GM19035 (cell line): ENCODE data around the gene FBXW10.
"Not testable (repeated sequence)": the region's sequence is repeated elsewhere in the genome, so short reads cannot be mapped to it uniquely, and the experiment has no call there.

Experiments used
- ATAC-seq: cut with Tn5 transposase; IDR thresholded peaks from one replicate; pipeline ENCODE4 v1.9.1; 2021; ENCODE audit not compliant: unreplicated experiment

FBXW10 gene

DNA sequence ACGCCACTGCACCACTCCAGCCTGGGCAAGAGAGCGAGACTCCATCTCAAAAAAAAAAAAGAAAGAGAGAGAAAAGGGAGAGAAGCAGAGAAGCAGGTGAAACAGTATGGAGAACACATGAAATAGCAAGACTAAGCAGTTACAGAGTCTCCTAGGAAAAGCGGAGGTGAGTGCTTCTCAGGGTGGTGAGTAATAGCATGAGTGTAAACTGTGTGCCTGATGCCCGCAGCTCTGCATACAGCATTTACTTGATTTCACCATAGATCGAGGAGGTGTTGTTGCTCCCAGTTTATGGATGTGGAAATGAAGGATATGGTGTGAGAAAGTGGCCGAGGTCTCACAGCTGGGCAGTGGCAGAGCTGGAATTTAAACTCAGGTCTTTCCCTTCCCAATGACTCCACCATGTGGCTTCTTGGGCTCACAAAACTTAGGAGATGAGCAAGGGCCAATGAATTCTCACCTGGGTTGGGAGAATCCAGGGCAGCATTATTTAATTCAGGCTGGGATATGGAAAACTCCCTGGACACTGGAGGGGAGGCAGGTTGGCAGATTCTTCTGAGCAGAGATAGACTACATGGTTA is 10.1 kb downstream of the FBXW10 start:
- not testable (repeated sequence) for ATAC-seq

DNA sequence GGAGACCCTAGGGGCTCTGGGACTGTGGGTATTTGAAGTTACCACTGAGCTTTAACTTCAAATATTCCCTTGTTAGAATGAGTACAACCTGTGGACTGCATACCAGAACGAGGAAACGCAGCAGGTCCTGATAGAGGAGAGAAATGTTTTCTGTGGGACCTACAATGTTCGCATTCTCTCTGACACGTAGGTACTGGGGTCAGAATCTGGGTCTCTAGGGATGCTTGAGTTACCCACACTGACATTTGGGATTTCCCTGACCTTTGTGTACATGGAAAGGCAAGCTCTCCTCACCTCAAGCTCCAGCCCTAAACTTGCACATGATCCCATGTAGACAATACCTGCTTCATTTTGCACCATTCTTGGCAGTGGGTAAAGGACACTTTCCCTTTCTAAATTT is 12.1 kb downstream of the FBXW10 start:
- ATAC-seq: not testable (repeated sequence)

DNA sequence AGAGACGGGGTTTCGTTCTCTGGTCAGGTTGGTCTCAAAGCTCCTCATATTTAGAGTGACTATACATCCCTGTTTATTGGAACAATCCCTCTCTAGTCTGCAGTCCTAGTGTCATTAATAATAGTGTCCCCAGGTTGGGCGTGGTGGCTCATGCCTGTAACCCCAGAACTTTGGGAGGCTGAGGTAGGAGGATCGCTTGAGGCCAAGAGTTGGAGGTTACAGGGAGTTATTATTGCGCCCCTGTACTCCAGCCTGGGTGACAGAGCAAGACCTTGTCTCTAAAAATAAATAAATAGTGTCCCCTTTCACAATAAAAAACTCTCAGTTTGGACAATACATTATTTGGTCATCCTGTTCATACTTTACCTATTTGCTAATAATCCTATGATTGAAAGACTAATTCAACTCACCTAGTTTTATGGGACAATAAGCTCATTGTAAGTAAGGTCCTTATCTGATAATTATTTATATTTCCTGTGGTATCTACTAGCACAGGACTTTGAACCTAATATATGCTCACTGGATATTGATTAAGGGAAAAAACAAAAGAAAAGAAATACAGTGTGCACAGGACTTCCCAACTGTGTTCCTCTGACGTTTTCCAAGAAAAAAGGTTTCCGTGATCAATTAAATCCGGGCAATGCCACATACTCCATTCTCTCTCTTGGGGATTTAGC is 13.7 kb downstream of the FBXW10 start:
- ATAC-seq: not testable (repeated sequence)

DNA sequence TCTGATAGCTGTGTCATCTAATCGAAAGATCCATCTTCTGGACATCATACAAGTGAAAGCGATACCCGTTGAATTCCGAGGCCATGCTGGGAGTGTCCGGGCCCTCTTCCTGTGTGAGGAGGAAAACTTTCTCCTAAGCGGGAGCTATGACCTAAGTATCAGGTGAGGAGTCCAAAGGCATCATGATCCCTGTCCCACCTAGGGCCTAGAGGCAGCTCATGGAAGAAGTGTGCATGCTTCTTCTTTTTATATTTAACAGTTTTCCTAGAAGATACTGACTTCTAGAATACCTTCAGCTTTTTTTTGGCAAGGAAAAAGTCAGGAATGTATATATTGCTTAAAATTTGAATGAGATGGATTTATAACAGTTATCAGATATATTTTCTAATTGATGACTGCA is 14.5 kb downstream of the FBXW10 start:
- not testable (repeated sequence) for ATAC-seq

DNA sequence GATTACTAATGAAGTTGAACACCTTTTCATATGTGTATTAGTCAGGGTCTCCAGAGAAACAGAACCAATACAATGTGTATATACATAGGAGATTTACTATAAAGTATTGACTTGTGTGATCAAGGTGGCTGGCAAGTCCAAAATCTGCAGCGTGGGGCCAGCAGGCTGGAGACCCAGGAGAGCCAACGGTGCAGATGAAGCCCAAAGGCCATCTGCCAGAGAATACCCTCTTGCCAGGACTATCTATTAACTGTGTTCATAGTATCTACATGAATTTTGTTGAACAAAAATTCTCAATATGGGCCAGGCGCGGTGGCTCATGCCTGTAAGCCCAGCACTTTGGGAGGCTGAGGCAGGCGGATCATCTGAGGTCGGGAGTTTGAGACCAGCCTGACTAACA is 16.4 kb downstream of the FBXW10 start:
- not testable (repeated sequence) for ATAC-seq

DNA sequence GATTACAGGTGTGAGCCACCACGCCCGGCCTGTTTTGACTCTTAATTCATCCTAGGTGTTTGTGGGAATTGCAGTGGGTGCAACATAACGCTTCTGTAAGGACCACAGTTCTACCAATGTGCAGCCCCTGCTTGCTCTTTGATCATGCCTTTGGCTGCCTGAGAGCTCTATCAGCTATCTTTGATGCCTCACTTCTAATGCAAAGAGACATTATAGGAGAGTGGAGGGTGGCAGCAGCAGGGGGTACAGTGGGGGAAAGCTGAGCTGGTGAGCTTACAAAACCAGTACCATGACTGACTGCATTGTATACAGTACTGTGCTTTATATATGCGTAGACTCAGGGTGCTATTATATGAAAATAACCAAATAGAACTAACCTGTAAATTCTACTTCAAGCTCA is 26.7 kb downstream of the FBXW10 start:
- not testable (repeated sequence) for ATAC-seq

DNA sequence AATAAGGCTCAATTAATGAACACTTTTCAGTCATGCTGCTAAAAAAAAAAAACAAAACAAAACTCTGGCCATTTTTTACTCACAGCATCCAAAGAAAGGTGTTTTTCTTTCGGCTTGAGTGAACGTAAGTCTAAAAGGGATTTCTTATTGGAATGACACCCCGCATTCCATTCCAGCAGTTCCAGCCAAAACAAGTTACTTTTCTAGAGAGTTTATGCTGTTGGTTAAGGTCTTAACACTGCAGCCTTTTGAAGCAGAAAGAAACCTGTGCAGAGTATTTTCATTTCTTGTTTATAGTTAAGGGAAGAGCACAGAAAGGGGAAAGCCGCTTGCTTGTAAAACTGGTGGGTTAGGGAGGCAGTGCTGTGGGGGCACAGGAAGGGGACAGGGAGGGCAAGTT is 27.2 kb downstream of the FBXW10 start:
- ATAC-seq: not testable (repeated sequence)

DNA sequence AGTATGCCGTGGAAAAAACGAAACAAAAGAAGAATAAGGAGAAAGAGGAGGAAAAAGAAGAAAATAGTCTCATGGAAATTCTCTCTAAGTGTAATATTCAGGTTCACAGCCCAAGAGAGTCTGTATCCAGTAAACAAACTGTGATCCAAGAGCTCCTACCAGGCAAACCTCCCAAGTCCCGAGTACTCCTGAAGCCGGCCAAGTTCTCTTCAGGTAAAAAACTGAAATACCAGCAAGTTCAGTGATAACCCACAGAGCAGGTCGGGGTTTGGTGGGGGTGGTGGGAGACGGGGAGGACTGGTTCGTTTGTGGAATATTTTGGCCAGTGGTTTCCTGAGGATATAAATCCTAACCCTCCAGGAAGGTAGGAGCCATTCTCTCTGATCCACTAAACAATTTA is 28.6 kb downstream of the FBXW10 start:
- no peak for ATAC-seq

DNA sequence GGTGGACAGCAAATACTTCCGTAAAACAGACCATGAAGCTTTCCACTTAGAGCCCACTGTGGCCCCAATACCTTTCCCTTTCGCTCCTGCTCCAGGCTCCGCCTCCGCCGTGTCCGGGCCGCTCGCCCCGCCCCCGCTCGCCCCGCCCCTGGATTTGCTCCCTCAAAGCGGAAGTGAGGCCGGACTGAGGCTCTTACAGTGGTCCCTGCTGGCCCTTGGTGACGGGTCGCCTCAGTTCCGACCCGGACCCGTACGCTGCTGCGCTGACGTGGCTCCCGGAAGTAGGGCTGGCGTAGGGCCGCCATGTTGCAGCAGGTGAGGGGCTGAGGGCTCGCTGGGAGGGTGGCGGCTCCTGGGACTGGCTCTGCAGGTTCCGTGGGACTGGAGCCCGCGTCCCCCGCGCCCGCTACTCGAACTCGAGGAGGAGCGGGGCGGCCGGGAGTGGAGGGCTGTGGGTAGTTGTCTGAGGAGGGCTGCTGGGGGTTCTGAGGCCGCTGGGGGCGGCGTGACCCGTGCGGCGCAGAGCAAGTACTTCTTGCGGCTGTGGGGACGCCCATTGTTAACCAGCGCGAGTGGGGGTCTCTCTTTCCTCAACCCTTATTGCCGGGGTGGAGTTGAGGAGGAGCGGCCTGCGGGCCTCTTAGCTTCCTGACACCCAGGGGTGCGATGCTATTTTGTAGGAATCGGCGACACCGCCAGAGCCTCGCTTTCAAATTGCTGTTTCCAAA is 37.3 kb downstream of the FBXW10 start, which contains the start of gene TVP23B:
TSS of gene TVP23B (plus strand) at position 193 of the 728 bp plus-strand sequence. CDS start at position 304, 111 bp downstream.
- peak; percentile 97 for ATAC-seq

DNA sequence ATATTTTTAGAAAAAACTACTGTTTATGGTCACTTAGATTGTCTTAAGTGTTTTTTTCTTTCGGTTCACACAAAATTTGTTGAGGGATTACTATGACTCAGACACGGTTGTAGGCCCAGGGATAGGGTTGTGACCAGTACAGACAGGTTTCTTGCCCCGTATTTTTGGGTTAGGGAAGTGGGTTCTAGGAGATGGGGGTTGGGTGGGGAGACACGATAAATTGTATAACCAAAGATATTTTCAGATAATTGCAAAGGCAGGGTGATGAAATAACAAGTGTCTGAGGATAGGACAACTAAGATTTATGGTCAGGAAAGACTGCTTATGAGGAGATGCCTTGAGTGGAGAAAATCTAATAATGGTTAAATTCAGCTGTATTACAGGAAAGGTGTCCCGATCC is 38.0 kb downstream of the FBXW10 start:
- ATAC-seq: not testable (repeated sequence)

DNA sequence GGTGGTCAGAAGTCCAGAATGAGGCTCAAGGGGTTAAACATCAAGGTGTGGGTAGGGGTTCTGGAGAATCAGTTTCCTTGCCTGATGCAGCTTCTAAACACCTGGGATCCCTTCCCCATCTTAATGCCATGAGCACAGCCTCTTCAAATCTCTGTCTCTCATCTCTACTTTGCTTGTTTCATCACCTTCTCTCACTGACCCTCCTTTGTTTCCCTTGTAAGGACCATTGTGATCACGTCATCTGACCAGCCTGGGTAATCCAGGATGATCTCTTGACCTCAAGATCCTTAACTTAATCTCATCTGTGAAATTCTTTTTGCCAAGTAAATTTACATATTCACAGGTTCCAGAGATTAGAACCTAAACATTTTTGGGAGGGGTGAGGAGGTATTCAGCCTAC is 42.1 kb downstream of the FBXW10 start:
- ATAC-seq: not testable (repeated sequence)

DNA sequence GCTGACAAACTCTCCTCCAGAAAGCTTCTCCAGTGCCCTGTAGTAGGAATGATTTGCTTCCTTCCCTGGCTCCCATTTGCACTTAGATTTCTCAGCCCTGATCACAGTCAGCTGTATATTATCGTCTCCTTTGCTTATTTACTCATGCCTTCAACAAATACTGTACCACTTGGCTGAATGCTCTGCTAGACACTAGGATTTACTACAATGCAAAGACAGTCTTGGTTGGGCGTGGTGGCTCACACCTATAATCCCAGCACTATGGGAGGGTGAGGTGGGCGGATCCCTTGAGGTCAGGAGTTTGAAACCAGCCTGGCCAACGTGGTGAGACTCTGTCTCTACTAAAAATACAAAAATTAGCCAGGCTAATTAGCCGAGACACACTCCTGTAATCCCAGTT is 43.0 kb downstream of the FBXW10 start:
- ATAC-seq: not testable (repeated sequence)

DNA sequence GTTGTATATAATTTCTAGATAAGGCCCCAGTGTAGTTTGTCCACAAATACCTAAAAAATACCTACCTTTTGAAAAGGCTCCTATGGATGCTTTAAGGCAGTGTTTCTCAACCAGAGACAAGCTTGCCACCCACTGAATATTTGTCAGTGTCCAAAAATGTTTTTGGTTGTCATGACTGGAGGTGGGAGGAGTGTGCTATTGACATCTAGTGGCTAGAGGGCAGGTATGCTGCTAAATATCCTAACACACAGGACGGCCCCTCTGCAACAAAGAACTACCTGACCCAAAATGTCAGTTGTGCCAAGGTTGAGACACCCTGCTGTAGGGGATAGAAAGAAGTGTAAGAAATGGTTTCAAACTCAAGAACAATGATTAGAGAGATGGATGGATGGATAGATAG is 47.5 kb downstream of the FBXW10 start:
- not testable (repeated sequence) for ATAC-seq

DNA sequence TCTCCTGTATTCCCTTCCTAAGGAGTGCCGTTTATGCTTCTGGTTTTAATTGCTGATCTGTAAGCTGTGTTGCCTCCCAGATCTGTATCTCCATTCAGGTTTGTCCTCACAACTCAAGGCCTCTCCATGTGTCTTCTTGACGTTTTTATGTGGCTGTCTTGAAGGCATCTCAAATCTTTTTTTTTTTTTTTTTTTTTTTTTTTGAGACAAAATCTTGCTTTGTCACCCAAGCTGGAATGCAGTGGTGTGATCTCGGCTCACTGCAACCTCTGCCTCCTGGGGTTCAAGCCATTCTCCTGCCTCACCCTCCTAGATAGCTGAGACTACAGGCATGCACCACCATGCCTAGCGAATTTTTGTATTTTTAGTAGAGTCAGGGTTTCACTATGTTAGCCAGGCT is 51.0 kb downstream of the FBXW10 start:
- ATAC-seq: not testable (repeated sequence)

DNA sequence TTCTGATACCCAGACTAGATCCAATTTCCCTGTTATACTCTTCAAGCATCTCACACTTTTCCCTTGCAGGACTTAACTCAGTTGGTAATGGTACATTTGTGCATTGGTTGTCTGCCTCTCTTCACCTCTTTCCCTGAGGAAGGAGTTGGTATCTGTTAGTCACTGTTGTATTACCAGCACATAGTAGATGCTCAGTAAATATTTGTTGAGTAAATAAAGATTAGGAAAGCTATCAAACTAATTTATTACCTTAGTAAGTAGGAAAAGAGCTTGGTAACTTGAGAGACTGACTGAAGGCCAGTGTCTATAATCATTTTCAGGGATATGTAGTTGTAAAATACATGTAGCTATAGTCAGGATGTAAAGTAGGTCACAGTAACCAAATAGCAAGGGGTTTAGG is 53.0 kb downstream of the FBXW10 start:
- not testable (repeated sequence) for ATAC-seq

DNA sequence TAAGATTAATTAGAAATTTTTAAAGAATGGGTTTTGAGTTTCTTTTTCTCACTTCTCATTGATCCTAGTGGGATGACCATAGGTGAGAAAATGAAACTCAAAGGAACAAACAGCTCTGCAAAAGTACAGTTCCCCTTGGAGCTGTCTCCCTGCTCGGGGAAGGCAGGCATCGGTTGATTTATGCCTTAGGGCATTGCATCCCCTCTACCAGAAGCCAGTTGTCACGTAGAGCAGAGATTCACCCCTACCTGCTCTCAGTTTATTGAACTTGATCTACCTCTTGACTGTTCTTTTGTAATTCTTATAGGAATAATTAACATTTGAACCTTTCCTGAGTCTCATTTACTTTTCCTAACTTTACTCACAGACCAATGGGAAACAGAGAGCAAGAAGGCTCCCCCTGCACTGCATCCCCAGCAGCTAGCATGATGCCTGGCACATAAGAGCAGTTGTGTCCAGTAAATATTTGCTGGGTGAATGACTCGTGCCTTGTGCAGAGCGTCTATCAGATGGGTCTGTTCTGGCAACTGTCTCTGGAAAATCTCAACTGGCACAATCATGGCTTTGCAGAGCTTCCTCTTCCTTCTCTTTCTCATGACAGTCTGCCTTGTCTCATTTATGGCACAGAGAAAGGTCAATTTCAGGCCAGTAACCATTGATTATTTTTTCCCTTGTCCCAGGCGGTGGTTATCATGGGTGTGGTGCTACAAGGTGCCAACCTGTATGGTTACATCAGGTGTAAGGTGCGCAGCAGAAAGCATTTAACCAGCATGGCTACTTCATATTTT is 59.8 kb downstream of the FBXW10 start:
- ATAC-seq: not testable (repeated sequence)

DNA sequence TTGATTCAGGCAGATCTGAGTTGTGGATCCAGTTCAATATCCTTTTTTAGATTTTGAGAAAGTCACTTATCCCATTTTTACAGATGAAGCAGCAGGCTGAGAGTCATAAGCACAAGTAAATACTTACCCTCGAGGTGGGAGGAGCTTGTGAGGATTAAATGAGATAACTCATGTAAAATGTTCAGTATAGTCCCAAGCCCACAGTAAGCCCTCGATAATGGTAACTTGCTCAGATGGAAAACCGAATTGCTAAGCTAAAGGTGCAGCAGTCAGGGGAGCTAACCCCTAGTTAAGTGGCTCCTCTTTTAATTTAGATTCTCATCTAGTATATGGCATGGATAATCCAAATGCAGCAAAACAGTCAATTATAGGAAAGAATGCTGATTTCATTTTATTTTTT is 72.1 kb downstream of the FBXW10 start:
- ATAC-seq: not testable (repeated sequence)

DNA sequence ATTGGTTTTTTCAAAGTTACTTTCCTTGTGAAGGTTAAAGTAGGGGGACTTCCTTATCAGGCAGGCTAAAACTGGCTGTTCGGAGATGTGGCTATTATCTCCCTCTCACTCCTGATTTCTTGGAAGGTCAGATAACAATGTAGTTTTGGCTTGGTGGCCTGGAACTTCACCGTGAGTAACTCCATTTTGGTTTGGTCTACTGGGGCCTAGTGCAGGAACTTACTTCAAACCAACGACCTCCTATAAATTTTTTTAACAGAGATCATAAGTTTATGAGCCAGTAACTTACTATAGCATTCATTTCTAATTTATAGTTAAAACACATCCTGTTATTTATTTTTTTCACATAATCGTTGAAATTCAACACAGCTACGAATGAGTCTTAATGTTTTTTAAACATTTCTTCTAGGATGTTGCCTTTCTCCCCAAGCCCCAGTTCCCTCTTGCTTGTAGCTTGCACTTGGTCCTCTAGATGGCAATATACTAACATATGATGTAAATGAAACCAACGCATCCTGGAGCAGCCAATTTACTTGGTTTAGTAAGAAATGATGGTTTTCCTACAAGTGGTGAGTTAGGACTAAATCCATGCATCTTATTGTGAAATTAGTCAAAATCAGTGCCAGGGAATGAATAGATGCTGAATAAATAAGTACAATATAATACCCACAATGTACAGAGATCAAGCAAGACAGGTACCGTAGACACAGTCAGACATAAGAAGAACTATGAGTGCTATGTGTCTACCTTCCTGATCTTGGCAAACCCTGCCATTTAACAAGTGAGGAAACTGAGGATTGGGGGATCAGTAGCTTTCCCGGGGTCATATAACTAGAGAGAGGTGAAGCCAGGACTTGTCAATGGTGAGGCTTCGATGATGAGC is 72.9 kb downstream of the FBXW10 start:
- not testable (repeated sequence) for ATAC-seq

DNA sequence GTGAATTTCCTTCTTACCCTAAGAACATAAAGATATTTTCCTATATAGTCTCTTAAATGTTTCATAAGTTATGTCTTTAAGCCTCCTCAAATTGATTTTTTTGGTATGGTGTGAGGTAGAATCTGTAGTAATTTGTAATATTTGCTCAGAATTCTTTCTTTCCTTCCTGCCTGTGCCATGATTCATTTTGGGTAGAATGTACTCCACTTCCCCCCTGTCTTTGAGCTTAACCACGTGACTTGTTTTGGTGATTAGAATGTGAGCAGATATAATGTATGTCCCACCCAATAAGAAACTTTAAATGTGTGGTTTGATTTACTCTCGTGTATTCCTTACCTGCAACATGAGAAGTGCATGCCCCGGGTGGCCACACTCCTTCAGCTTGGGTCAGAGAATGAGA is 77.6 kb downstream of the FBXW10 start:
- not testable (repeated sequence) for ATAC-seq

DNA sequence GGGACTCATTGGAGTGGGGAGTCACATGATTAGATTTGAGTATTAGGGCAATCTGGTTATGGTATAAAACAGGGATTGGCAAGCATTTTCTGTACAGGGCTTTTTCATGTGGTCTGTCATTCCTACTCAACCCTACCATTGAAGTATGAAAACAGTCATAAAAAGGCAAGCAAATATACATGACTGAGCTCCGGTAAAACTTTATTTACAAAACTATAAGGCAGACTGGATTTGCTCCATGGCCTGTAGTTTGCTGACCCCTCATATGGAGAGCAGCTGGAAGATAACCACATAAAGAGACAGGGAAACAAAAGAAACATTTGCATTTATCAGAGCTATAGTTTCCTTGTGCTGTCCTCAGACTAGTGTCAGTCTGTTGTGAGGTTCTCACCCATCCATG is 83.8 kb downstream of the FBXW10 start:
- not testable (repeated sequence) for ATAC-seq
